ENCODE measurements around the gene FAXDC2. TPM values are rescaled to one million over a fixed set of nuclear protein-coding genes. Genes with fewer than 3 reads are reported as not detected.
A peak's percentile ranks its signal among the peaks of the same experiment; 100 is the strongest.

FAXDC2 gene
- total RNA-seq, 1 donor from 2014 or later = not detected

DNA sequence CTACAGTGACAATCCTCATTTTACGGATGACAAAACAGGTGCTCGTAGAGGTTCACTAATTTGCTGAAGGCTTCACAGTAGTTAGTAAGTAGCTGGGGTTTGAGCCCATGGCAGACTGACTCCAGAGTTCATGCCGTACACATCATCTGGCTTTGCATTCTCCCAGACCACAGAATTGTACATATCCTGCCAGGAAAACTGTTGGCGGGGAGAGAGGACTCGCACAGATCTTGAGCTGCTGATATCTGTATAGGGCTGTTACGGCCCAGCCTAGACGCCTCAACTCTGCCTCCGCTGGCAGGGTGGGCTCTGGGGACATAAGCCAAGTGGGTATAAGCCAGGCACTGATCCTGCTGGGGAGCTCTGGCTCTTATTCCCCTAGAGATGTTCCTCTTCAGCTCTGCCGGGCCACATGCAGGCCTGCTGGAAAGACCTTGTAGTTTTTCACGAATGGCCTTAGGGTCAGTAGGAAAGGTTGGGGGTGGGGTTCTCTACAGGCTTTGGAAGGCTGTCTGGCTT, 79.0 kb downstream of the FAXDC2 start:
- H3K4me1 Mint-ChIP-seq = peaks cover 52% of the 10 kb centered on the region
- H3K27ac Mint-ChIP-seq = no peak overlapping the region

DNA sequence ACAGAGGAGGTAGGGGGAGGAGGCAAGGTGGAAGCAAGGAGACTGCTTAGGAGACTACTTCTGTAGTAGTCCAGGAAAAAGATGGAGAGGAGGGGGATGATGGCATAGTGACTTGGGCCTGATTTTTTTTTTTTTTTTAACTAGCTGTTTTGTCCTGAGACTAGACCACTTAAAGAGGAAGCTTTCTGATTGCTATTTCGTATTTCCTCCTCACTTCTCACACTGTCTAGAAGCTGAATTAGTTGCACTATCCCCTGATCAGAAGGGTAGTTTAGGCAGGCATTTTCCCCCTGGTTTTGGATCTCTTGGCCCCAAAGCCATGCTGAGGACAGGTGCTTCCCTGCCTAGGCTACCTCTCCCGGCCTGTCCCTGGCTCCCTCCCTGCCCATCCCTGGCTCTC, 80.3 kb downstream of the FAXDC2 start:
- no peaks in the 10 kb centered on the region for H3K27me3 Mint-ChIP-seq
- H3K27ac Mint-ChIP-seq = peak overlapping the region; percentile 62
- no peaks in the 10 kb centered on the region for H3K9me3 Mint-ChIP-seq
- no peak for DNase-seq
- peaks cover 61% of the 10 kb centered on the region for H3K4me1 Mint-ChIP-seq
- H3K4me3 Mint-ChIP-seq = no peak overlapping the region
- H3K36me3 Mint-ChIP-seq (ENCODE audit: low read depth) = peaks cover 15% of the 10 kb centered on the region
- intact Hi-C loops (cut with micrococcal nuclease) = no loop called here

More for the DNA sequence above, 79.0 kb downstream of the FAXDC2 start:
- Mint-ChIP-seq H3K9me3 (no peaks in the 10 kb centered on the region), H3K4me3 (no peak overlapping the region), H3K27me3 (no peaks in the 10 kb centered on the region), H3K36me3 (ENCODE audit: low read depth) (peaks cover 14% of the 10 kb centered on the region)
- no peak for DNase-seq
- intact Hi-C loops (cut with micrococcal nuclease) = no loop called here

Other genes starting within 250 kb of the FAXDC2 start
- gene LARP1, start 95.2 kb downstream of the FAXDC2 start, total RNA-seq = 331 and 348 TPM in 2 replicates
- 52.7 and 57.4 TPM in 2 replicates for gene CNOT8, start 8.0 kb upstream of the FAXDC2 start, total RNA-seq
- gene GEMIN5, start 87.6 kb upstream of the FAXDC2 start, total RNA-seq = 44.7 and 47.5 TPM in 2 replicates
- gene MRPL22, start 90.5 kb upstream of the FAXDC2 start, total RNA-seq = 83.8 and 89.6 TPM in 2 replicates
- gene KIF4B, start 163.2 kb upstream of the FAXDC2 start, total RNA-seq = 0.07 TPM in 1 of 2 replicates, not detected in the other

Data from activated CD4-positive, alpha-beta T cell treated with anti-CD3 and anti-CD28 coated beads, Interleukin-2, amount 10 ng/mL, durations not matched to agents 24 days and 14 days (primary cell).